Suppressor macrophage treated with lipopolysaccharide for 1 hour (primary cell): ENCODE data around the gene FBXO9.

Experiments used
- DNase-seq, 3 donors: peaks; one replicate each; pipeline ENCODE4 v3.0.0-alpha.2; 2020 to 2022

Gene FBXO9

DNA sequence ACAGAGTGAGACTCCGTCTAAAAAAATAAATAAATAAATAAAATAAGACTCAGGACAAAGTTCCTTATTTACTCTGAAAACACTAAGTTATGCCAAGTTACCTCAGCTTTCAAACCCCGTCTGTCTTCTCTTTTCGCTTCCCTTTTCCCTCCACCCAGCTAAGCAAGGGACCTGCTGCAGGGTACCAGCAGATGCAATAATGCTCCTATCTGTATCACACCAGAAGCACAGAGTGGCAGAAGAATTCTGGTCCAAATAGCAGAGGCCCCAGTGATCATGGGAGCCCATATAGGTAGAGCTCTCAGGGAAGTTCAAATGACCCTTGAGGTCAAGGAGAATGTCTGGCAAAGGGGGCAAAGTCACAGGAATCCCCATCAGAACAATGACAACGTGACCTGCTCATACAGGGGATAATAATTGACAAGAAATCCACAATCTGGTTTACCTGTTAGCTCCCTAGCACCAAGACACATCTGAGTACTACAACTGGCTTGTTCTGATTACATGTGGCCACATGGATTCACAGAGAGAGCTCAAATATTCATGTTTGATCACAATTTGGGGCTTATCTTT is 74.7 kb downstream of the FBXO9 start:
- DNase-seq: no peak

DNA sequence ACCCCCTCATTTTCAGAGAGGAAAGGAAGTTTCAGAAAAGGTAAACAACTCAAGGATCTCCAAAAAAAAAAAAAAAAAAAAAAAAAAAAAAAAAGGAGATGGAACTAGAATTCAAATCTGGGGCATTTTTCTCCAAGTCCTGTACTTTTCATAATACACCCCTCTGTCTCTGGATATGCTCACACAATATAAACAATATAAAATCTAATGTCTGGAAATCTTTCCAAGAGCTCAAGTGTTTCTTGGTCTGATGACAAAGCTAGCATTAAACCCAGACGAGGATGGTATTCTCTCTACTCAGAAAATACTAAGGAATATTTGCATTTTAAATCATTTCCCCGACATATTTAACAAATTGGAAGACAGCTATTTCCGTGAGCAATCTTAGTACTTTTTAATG is 77.6 kb downstream of the FBXO9 start:
- DNase-seq: no peak

GRCh38 chr6:53143710-53144109 is 78.5 kb downstream of the FBXO9 start:
- DNase-seq: no peak

DNA sequence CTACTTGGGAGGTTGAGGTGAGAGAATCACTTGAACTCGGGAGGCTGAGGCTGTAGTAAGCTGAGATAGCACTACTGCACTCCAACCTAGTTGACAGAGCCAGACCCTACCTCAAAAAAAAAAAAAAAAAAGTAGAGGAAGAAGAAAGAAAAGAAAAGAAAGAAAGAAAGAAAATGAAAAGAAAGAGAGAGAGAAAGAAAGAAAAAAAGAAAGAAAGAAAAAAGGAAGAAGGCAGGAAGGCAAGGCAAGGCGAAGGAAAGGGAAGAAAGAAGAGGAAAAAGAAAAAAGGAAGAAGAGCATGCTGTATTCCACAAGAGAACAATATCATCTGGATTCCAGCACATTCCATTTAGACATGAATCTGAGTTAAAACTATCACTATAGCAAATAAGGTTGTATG is 79.6 kb downstream of the FBXO9 start:
- DNase-seq: no peak

GRCh38 chr6:53148684-53149083 is 83.5 kb downstream of the FBXO9 start, which contains the start of gene GCM1:
Gene GCM1 (minus strand): TSS chr6:53148841. CDS start chr6:53145632, 3,209 bp downstream.
- no peak for DNase-seq
